PFSK-1 (cell line): ENCODE results near the gene ERAS.

ENCODE experiments used
- POLR2AphosphoS5 ChIP-seq: IDR thresholded peaks from 2 replicates; pipeline ENCODE4 v1.6.1; 2012; ENCODE audit warnings: low read depth, mild to moderate bottlenecking, control low read depth, low read length, moderate library complexity
- TF ChIP-seq, protein P1 (sequence below), 2 experiments: IDR thresholded peaks; 2 replicates each; pipeline versions ENCODE4 v1.6.1 to v1.8.0; 2011 to 2012; ENCODE audit warnings: low read depth in 2 of 2, low read length in 2 of 2, control low read depth in 1 of 2, inconsistent platforms in 1 of 2, mild to moderate bottlenecking in 1 of 2, moderate library complexity in 1 of 2; ENCODE audit not compliant: insufficient read depth in 1 of 2

DNA sequence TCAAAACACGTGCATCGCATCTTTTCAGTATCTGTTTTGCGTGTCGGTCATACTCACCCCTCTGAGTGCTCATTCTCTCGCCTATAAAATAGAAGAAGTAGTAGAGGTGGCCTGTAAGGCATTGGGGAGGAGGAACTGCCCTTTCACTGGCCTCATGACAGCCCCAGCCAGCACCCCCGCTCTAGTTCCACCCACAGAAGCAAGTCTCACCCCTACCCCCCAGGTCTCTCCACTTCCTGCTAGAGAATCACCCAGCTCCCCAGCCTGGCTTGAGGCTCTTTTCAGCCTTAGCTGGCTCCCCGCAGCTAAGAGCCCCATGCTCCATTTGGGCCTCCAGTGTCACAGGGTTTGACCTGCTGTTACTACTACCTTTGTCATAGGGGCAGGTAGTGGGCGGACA, 12.7 kb upstream of the ERAS start:
- TF ChIP-seq, protein P1, sequence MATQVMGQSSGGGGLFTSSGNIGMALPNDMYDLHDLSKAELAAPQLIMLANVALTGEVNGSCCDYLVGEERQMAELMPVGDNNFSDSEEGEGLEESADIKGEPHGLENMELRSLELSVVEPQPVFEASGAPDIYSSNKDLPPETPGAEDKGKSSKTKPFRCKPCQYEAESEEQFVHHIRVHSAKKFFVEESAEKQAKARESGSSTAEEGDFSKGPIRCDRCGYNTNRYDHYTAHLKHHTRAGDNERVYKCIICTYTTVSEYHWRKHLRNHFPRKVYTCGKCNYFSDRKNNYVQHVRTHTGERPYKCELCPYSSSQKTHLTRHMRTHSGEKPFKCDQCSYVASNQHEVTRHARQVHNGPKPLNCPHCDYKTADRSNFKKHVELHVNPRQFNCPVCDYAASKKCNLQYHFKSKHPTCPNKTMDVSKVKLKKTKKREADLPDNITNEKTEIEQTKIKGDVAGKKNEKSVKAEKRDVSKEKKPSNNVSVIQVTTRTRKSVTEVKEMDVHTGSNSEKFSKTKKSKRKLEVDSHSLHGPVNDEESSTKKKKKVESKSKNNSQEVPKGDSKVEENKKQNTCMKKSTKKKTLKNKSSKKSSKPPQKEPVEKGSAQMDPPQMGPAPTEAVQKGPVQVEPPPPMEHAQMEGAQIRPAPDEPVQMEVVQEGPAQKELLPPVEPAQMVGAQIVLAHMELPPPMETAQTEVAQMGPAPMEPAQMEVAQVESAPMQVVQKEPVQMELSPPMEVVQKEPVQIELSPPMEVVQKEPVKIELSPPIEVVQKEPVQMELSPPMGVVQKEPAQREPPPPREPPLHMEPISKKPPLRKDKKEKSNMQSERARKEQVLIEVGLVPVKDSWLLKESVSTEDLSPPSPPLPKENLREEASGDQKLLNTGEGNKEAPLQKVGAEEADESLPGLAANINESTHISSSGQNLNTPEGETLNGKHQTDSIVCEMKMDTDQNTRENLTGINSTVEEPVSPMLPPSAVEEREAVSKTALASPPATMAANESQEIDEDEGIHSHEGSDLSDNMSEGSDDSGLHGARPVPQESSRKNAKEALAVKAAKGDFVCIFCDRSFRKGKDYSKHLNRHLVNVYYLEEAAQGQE (IDR thresholded peaks at IDR 0.05; ENCODE audit: insufficient read depth in 1 of 2, low read depth in 2 of 2, low read length in 2 of 2): no peak
- TF ChIP-seq POLR2AphosphoS5: no peak
